Astrocyte of the cerebellum (primary cell): ENCODE data around the gene CREB5.
A peak's percentile ranks its signal among the peaks of the same experiment; 100 is the strongest.

Experiments used
- DNase-seq: peaks from one replicate; pipeline ENCODE4 v3.0.0-alpha.2; 2011; ENCODE audit warnings: low read depth
- H3K4me3 ChIP-seq: 2 replicates; pipeline ENCODE4 v1.5.1; 2011; ENCODE audit warnings: mild to moderate bottlenecking, low read depth, low read length, moderate library complexity
- CTCF ChIP-seq: IDR thresholded peaks from 2 replicates; pipeline ENCODE4 v1.5.1; 2012; ENCODE audit warnings: low read length, low read depth, moderate library complexity, mild to moderate bottlenecking; ENCODE audit errors: missing control alignments
- in situ Hi-C: cut with HindIII; loops from 2 replicates; pipeline ENCODE4 v1.10.0; 2017; ENCODE audit warnings: low sequenced_read_pairs

CREB5 gene

GRCh38 chr7:28621369-28621841, 209.1 kb downstream of the CREB5 start:
- TF ChIP-seq CTCF, result no peak
- in situ Hi-C loops, result no loop called here
- H3K4me3 ChIP-seq, result no peak overlapping the region
- no peak for DNase-seq

- in situ Hi-C loops, result no loop called here
- no peak overlapping the region for H3K4me3 ChIP-seq
- TF ChIP-seq CTCF, result no peak
- no peak for DNase-seq
These were observed 210.9 kb downstream of the CREB5 start for GRCh38 chr7:28623105-28623730.

GRCh38 chr7:28623863-28624262, 211.5 kb downstream of the CREB5 start:
- TF ChIP-seq CTCF, result no peak
- in situ Hi-C loops, result no loop called here
- no peak for DNase-seq
- no peak overlapping the region for H3K4me3 ChIP-seq

GRCh38 chr7:28625432-28625831, 213.1 kb downstream of the CREB5 start:
- DNase-seq, result no peak
- no peak overlapping the region for H3K4me3 ChIP-seq
- in situ Hi-C loops, result no loop called here
- no peak for TF ChIP-seq CTCF

DNA sequence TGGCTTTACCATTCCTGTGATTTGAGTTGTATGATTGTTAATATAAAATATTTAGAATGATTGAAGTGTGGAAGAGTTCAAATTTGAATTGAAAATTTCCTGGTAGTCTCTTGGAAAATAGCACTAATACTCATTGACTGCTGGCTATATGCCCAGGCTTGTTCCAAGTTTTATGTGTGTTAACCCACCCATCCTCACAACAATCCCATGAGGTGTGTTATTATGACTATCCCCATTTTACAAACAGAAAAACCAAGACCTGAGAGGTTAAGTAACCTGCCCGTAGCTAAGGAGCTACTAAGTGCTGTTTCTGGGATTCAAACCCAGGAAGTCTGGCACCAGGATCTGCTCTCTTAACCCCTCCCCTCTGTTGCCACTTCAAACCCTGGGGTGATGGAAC, 213.9 kb downstream of the CREB5 start:
- no peak for TF ChIP-seq CTCF
- DNase-seq, result no peak
- no peak overlapping the region for H3K4me3 ChIP-seq
- in situ Hi-C loops, result no loop called here

DNA sequence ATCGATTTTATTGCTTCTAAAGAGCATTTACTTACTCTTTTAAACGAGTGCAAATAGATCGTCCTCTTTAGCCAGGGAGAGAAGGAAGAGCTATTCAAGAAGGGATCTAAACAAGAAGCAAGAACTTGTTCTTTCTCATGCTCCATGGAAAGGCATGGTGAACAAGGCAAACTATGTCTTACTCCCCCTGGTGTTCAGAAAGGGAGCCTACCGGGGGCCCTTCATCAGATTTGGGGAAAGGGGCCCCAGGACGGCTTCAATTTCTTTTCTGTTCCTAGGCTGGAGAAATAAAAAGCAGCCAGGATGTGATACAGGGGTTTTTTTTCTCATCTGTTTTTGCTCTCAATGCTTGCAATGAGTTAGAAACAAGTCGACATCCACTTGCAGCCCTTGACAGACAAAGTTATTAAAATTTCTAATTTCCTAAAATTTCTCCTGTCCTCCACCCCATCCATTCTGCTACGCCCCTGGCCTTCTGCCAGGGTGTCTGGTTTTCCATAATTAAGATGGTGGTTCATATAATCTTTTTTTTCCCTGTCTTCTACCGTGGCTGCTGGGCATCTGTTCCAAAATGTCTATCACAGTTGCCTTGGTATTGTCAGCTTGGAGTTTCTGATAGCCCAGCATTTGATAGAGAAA, 214.4 kb downstream of the CREB5 start:
- H3K4me3 ChIP-seq, result no peak overlapping the region
- peak; percentile 72 for TF ChIP-seq CTCF
- DNase-seq, result no peak
- in situ Hi-C loops, result no loop called here
